ENCODE results near the gene TRMO.

- no peak for TF ChIP-seq JUN (IDR thresholded peaks at IDR 0.05; ENCODE audit: low read depth, low read length)
- TF ChIP-seq, protein P1, sequence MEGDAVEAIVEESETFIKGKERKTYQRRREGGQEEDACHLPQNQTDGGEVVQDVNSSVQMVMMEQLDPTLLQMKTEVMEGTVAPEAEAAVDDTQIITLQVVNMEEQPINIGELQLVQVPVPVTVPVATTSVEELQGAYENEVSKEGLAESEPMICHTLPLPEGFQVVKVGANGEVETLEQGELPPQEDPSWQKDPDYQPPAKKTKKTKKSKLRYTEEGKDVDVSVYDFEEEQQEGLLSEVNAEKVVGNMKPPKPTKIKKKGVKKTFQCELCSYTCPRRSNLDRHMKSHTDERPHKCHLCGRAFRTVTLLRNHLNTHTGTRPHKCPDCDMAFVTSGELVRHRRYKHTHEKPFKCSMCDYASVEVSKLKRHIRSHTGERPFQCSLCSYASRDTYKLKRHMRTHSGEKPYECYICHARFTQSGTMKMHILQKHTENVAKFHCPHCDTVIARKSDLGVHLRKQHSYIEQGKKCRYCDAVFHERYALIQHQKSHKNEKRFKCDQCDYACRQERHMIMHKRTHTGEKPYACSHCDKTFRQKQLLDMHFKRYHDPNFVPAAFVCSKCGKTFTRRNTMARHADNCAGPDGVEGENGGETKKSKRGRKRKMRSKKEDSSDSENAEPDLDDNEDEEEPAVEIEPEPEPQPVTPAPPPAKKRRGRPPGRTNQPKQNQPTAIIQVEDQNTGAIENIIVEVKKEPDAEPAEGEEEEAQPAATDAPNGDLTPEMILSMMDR (IDR thresholded peaks at IDR 0.05; ENCODE audit: control extremely low read depth in 1 of 3, insufficient read depth in 1 of 3, low read depth in 1 of 3, low read length in 3 of 3) = no peak
- TF ChIP-seq SP1 (IDR thresholded peaks at IDR 0.05; ENCODE audit: low read depth, low read length) = no peak
- no peak for TF ChIP-seq RXRA (IDR thresholded peaks at IDR 0.05; ENCODE audit: insufficient read depth, low read depth, low read length)
- TF ChIP-seq GTF2F1 (IDR thresholded peaks at IDR 0.05; ENCODE audit: borderline replicate concordance, low read depth, low read length) = no peak
- no peak for TF ChIP-seq POLR2A (IDR thresholded peaks at IDR 0.05; ENCODE audit: control extremely low read depth in 1 of 2, low read depth in 2 of 2, low read length in 2 of 2)
These were observed 48.4 kb downstream of the TRMO start for GRCh38 chr9:97873882-97874281.

Measured in H1 (cell line).